Globus pallidus (tissue), 1 donor: ENCODE results near the gene ZNF200.
"Not testable (repeated sequence)": the region's sequence is repeated elsewhere in the genome, so short reads cannot be mapped to it uniquely, and the experiment has no call there.

Source experiments
- DNase-seq: peaks from one replicate; pipeline ENCODE4 v3.0.0-alpha.2; 2015; ENCODE audit warnings: low spot score

The ZNF200 gene

DNA sequence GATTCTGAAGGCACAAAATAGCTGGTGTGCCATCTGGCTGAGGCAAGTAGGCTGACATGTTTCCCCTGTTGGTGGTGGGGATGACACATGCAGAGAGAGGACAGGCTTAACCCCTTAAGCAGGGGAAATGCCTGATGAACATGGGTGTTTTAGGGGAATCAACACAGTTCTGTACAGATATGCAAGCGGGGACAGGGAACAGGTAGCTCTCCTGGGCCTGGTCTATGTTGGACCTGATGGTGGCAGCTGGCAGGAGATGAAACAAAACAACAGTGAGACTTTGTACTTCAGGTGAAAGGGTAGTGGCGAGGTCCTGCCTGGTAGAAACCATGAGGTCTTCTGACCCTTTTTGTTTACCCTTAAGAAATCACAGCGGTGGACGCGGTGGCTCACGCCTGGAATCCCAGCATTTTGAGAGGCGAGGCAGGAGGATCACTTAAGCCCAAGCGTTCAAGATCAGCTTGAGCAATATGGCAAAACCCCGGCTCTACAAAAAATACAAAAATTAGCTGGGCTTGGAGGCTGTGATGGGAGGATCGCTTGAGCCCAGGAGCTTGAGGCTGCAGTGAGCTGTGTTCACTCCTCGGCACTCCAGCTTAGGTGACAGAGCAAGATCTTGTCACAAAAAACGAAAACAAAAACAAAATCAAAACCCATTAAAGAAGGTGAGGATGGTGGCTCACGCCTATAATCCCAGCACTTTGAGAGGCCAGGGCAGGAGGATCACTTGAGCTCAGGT, 36.5 kb downstream of the ZNF200 start:
- no peak for DNase-seq

DNA sequence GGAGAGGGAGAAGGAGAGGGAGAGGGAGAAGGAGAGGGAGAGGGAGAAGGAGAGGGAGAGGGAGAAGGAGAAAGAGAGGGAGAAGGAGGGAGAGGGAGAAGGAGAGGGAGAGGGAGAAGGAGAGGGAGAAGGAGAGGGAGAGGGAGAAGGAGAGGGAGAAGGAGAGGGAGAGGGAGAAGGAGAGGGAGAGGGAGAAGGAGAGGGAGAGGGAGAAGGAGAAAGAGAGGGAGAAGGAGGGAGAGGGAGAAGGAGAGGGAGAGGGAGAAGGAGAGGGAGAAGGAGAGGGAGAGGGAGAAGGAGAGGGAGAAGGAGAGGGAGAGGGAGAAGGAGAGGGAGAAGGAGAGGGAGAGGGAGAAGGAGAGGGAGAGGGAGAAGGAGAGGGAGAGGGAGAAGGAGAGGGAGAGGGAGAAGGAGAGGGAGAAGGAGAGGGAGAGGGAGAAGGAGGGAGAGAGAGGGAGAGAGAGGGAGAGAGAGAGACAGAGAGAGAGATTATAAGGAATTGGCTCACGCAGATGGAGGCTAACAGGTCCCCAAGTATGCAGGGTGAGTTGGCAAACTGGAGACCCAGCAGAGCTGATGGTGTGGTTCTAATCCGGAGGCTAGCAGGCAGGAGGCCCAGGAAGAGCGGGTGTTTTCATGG, 37.1 kb downstream of the ZNF200 start:
- DNase-seq, result not testable (repeated sequence)

DNA sequence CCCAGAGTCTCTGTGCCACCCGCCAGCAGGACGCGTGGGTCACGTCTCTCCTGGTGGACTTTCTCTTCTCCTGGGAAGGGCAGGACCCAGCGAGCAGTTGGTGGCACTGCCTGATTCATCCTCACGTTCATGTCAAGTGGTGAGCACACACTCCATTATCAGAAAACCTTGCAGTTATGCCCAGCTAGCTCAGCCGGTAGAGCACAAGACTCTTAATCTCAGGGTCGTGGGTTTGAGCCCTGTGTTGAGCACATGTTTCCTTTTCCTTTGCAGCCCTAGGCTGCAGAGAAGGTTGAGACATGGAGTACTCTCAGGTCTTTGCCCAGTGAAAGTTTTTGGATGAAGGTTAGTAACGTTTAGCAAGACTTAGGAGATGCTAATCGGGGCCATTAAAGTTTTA, 39.0 kb downstream of the ZNF200 start:
- DNase-seq, result no peak

DNA sequence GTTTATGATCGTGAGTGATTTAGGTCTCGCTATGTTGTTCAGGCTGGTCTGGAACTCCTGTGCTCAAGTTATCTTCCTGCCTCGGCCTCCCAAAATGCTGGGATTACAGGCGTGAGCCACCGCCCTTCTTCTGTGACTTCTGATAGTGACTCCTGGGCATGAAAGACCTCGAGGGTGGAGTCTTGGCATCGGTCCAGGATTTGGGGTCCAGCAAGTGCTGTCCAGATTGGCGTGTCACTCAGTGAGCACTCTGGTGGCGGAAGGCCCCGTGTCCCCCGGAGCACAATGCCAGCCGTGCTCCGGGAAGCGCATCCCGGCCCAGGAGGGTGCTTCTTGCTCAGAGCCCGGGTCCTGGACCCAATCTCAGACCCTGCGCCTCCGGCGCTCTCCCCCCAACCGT, 40.2 kb downstream of the ZNF200 start:
- no peak for DNase-seq

DNA sequence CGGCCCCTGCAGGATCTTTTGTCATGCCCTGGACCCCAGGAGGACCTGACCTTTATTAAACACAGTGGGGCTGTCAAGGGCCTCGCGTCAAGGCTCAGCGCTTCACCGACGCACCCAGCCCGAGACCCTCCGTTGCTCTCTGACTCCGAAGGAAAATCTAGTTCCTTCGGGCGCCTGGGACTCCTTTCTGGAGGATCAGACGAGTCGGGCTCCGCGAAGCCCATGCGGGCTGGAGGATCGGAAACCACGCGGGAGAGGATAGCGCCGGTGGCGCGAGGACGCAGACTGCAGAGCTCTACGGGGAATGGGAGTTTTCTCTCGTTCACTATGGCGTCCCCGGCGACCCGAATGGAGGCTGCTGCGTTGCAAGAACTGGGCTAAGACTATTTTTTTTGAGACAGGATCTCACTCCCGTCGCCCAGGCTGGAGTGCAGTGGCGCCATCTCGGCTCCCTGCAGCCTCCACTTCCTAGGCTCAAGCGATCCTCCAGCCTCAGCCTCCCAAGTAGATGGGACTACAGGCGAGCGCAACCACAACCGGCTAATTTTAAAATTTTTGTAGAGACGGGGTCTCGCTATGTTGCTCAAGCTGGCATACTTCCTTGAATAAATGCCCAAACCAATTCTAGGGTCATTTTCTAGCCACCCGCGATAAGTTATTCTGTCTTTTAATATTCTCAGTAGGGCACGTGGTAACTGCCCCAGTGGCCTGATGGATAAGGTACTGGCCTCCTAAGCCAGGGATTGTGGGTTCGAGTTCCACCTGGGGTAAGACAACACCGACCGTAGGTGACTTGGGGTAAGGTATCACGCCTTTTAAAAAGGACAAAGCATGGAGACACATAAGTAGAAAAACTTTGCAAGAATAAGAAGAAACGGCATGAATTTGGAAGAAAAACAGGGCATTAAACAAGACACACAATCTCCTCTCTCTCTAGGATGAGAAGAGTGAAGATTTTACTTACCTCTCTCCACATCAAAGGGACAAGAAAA, 41.4 kb downstream of the ZNF200 start:
- no peak for DNase-seq

- DNase-seq, result no peak
Measured at GRCh38 chr16:3192476-3193019, 42.4 kb downstream of the ZNF200 start.

GRCh38 chr16:3190949-3191353, 44.0 kb downstream of the ZNF200 start:
- no peak for DNase-seq

- DNase-seq, result no peak
Measured at GRCh38 chr16:3189869-3190268, 45.1 kb downstream of the ZNF200 start.

GRCh38 chr16:3188925-3189825, 45.8 kb downstream of the ZNF200 start:
- no peak for DNase-seq

DNA sequence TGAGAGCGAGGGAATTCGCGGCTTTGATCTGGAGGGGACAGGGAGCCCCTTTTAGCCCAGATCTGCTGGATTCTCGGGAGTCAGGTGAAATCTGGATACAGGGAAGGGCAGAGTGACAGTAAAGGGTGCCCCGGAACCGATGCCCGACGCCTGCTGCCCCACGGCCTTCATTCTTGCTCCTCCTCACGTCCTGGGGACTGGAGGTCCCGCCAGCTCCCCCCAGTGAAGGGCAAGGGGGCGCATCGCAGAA, 46.4 kb downstream of the ZNF200 start:
- DNase-seq, result no peak

DNA sequence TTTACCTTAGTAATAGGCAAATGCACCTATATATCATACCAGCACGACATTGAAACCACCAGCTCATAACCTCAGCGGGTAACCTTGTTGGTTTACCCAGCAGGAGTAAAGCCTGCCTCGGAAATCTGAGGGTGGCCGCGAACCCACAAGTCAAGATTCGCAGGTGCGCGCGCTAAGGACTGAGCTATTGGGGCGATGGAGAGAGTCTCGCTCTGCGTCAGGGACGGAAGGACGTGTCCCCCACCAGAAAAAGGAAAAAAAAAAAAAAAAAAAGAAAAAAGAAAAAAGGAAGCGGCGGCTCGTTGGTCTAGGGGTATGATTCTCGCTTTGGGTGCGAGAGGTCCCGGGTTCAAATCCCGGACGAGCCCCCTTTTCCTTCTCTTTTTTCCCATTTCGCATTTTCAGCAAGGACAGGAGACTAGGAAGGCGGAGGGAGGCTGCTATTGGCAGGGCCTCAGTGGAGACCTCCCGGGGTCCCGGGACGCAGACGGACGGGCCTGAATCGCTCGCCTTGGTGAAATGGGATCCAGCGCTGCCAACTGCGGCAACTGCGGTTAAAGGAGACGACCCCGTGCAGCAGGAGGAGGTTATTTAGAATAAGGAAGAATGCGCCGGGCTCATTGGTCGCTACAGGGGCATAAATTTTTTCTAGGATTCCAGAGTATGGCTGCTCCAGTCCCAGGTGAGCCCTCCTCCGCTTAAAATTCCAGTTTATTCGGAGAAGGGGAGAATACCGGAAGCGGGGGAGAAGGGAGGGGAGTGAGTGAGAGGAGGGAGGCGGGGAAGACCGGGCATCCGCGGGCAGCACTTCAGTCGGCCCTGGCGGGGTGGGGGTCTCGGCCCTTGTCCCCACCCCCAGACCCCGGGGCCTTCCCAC, 46.9 kb downstream of the ZNF200 start, which contains the start of gene OR1F1:
OR1F1 (plus strand) TSS at position 407 of the 877 bp plus-strand sequence.
- DNase-seq, result no peak

DNA sequence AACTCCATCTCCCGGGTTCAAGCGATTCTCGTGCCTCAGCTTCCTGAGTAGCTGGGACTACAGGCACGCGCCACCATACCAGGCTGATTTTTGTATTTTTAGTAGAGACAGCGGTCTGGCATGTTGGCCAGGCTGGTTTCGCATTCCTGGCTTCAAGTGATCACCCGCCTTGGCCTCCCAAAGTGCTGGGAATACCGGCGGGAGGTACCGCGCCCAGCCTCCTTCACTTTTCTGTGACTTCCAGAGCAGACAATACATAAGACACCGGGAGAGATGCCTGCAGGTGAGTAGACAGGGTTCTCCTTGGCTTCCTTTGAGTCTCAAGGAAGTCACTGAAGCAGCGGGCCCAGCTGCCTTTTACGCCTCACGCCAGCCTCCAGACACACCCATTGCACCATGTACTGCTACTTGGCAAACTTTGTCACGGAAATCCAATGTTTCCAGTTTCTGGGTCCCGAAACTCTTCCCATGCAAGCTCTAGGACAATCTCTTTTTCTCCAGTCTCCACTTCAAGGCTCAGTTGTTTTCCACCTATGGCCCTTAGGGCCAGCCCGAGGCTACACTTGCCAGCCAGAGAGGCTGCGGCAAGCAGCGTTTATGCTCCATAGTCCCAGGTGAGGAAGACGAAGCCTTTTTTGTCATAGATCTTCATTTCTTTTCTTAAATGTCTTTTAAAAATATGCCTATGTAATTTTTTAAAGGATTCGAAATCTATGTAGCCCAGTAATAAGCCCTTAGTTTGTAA, 47.8 kb downstream of the ZNF200 start:
- no peak for DNase-seq

DNA sequence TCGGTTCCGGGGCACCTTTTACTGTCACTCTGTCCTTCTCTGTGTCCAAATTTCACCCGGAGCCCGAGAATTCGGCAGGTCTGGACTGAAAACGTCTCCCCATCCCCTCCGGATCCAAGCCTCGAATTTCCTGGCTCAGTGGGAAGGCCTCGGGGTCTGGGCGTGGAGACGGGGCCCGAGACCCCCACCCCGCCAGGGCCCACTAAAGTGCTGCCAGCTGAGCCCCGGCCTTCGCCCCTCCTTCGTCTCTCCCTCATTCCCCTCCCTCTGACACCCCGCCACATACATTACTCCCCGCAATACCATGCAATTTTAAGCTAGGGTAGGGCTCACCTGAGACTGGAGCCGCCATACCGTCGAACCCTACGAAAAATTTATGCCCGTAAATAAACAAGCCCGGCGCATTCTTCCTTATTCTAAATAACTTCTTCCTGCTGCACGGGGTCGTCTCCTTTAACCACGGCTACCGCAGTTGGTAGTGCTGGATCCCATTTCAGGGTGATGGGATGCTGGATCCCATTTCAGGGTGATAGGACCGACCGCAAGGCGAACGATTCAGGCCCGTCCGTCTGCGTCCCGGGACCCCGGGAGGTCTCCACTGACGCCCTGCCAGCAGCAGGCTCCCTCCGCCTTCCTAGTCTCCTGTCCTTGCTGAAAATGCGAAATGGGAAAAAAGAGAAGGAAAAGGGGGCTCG, 51.4 kb downstream of the ZNF200 start:
- no peak for DNase-seq

DNA sequence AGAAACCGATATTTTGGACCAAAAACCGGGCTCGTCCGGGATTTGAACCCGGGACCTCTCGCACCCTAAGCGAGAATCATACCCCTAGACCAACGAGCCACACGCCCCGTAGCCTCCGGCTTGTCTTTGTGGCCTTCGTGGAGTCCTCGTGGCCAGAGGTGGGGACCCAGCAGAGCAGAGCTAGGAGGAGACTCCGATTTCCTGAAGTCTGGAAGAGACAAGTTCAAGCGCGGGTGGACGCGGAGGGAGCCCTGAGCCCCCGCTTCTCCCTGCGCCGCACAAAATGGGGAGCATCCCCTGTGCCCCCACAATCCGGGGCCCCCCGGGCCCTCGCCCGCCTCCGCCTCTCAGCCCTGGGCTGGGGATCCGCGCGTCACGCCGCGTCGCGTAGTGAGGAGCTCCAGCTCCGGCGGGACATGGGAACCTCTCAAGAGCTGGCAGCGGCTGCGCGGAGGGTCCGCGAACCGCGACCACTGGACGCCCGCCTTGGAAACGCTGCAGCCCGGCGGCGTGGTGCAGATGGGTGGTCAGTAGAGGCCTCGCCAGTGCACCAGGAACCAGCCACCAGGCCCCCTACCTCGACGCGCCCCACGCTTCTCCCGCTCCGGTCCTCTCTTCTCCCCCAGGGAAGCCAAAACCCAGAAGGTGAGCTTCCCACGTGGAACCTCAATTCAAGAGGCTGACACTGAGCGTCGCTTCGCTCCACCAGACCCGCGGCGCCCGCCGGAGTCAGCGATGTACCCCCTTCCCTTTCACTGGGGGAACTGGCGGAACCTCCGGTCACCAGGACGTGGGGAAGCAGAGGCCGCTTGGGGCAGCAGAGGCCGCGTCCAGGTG, 52.1 kb downstream of the ZNF200 start:
- no peak for DNase-seq

- DNase-seq, result not testable (repeated sequence)
Measured at GRCh38 chr16:3182293-3182607, 52.7 kb downstream of the ZNF200 start.

- no peak for DNase-seq
Measured at GRCh38 chr16:3180445-3180878, 54.5 kb downstream of the ZNF200 start.

- DNase-seq, result no peak
Measured at GRCh38 chr16:3179651-3180050, 55.3 kb downstream of the ZNF200 start.
